Activated B cell treated with CpG ODN at 0.5 μM for 24 hours (primary cell): ENCODE results near the gene FLYWCH1. TPM values are rescaled to one million over a fixed set of nuclear protein-coding genes. Genes with fewer than 3 reads are reported as not detected.

Experiments
- ATAC-seq: fragments of 200-7000 bp; cut with Tn5 transposase; one replicate; pipeline ENCODE4 v1.10.0; 2021; ENCODE audit warnings: low read depth, mild to moderate bottlenecking, moderate library complexity
- CTCF ChIA-PET: fragments of 350-600 bp; sonication (Branson Sonifier 250); formaldehyde crosslinking; loops from one replicate; lab custom pipeline; 2021; ENCODE audit warnings: antibody characterized with exemption; lab: Charles Lee
- POLR2A ChIA-PET: fragments of 350-600 bp; sonication (Branson Sonifier 250); formaldehyde crosslinking; loops from one replicate; lab custom pipeline; 2021; ENCODE audit warnings: antibody characterized with exemption; lab: Charles Lee
- DNase-seq: peaks from one replicate; pipeline ENCODE4 v3.0.0; 2022
- H3K27ac Mint-ChIP-seq: one replicate; pipeline ENCODE4 v1.8.0; 2020; ENCODE audit warnings: mixed read lengths
- H3K27me3 Mint-ChIP-seq: one replicate; pipeline ENCODE4 v1.8.0; 2021; ENCODE audit warnings: mixed read lengths
- H3K36me3 Mint-ChIP-seq: one replicate; pipeline ENCODE4 v1.8.0; 2021; ENCODE audit warnings: low read depth, mixed read lengths
- H3K4me1 Mint-ChIP-seq: one replicate; pipeline ENCODE4 v1.8.0; 2021; ENCODE audit warnings: mixed read lengths
- H3K4me3 Mint-ChIP-seq: one replicate; pipeline ENCODE4 v1.8.0; 2020; ENCODE audit warnings: mild to moderate bottlenecking, mixed read lengths
- H3K9me3 Mint-ChIP-seq: one replicate; pipeline ENCODE4 v1.8.0; 2020; ENCODE audit warnings: mixed read lengths
- CTCF ChIP-seq: fragments of 200-600 bp; IDR thresholded peaks from one replicate; pipeline ENCODE4 v1.8.0; 2022; ENCODE audit warnings: antibody characterized with exemption, mild to moderate bottlenecking
- intact Hi-C: fragments of 100-400 bp; cut with micrococcal nuclease; formaldehyde crosslinking; loops from one replicate; pipeline ENCODE4 v1.15.1; 2024
- total RNA-seq: library from RNA; stranded (reverse); gene quantifications from 2 replicates; pipeline ENCODE4 v1.2.3, GENCODE V29; 2022

Gene FLYWCH1
- total RNA-seq, 1 donor from 2014 or later, result 59.9 TPM

DNA sequence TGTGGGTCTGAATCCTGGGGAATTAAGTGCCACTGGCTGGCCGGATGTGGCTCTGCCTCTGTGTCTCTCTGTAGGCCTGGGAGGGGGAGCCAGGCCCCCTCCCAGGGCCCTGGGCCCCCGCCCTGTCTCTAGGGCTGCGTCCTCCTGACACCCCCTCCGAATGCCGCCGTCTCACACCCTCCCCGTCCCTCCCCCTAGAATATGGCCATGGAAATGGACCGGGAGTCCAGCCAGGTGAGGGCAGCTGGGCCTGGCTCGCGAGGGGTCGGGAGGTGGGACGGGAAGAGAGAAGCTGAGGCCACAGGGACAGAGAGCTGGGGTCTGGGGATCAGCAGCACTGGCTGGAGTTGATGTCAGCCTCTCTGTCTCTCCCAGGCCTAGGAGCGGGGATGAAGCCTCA is 84.6 kb downstream of the FLYWCH1 start:
- Mint-ChIP-seq H3K27ac (no peak overlapping the region), H3K4me3 (no peak overlapping the region), H3K27me3 (peaks cover 6% of the 10 kb centered on the region), H3K36me3 (no peaks in the 10 kb centered on the region), H3K4me1 (no peaks in the 10 kb centered on the region), H3K9me3 (no peaks in the 10 kb centered on the region)
- ChIA-PET CTCF (no interaction called here), POLR2A (interaction anchor here (0.6 kb wide), 1 partner anchor 48 kb away, joined by 4 read pairs; no protein-coding TSS in a partner anchor)
- no peak for ATAC-seq
- DNase-seq, result no peak
- TF ChIP-seq CTCF, result no peak
- intact Hi-C loops, result no loop called here

DNA sequence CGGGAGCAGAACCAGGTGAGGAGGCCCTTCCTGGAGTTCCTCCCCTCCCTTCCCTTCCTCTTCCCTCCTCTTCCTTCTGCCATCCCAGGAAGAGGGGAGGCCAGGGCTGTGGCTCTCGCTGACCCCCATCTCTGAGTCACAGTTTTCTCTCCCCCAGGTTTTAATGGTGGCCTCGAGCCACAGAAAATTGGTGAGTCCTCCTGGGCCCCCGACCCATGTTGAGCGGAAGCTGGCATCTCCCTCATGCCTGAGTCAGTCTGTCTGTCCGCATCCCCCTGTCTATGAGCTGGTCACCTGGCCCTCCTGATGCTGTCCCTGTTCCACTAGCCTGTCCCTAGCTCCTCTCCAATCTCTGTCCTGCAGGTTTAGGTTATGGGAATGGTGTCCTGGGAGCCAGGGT is 88.2 kb downstream of the FLYWCH1 start:
- TF ChIP-seq CTCF, result no peak
- no peaks in the 10 kb centered on the region for H3K9me3 Mint-ChIP-seq
- ChIA-PET CTCF (interaction anchor here (1.8 kb wide), 1 partner anchor 130 kb away, joined by 5 read pairs; no protein-coding TSS in a partner anchor), POLR2A (no interaction called here)
- no peak overlapping the region for H3K27ac Mint-ChIP-seq
- ATAC-seq (no peak), DNase-seq (no peak)
- intact Hi-C loops, result no loop called here
- peaks cover 5% of the 10 kb centered on the region for H3K4me1 Mint-ChIP-seq
- no peak overlapping the region for H3K4me3 Mint-ChIP-seq
- no peaks in the 10 kb centered on the region for H3K36me3 Mint-ChIP-seq
- H3K27me3 Mint-ChIP-seq, result peaks cover 8% of the 10 kb centered on the region

- intact Hi-C loops, result no loop called here
- ChIA-PET CTCF (interaction anchor here (1.8 kb wide), 1 partner anchor 129 kb away, joined by 5 read pairs; no protein-coding TSS in a partner anchor), POLR2A (no interaction called here)
- H3K27me3 Mint-ChIP-seq, result peaks cover 9% of the 10 kb centered on the region
- no peak for DNase-seq
- H3K4me1 Mint-ChIP-seq, result peaks cover 6% of the 10 kb centered on the region
- H3K36me3 Mint-ChIP-seq, result no peaks in the 10 kb centered on the region
- no peak for ATAC-seq
- no peaks in the 10 kb centered on the region for H3K9me3 Mint-ChIP-seq
- no peak for TF ChIP-seq CTCF
- H3K4me3 Mint-ChIP-seq, result no peak overlapping the region
- no peak overlapping the region for H3K27ac Mint-ChIP-seq
These were observed 88.8 kb downstream of the FLYWCH1 start for GRCh38 chr16:3000540-3000939.

Other genes with a start within 250 kb of the FLYWCH1 start
- gene KCTD5, start 229.4 kb upstream of the FLYWCH1 start, total RNA-seq, result 30.3 and 31.4 TPM in 2 replicates
- gene PRSS27, start 191.7 kb upstream of the FLYWCH1 start, total RNA-seq, result 1.5 and 1.8 TPM in 2 replicates
- 891 and 963 TPM in 2 replicates for gene SRRM2, start 159.3 kb upstream of the FLYWCH1 start, total RNA-seq
- gene ELOB, start 134.7 kb upstream of the FLYWCH1 start, total RNA-seq, result 172 and 190 TPM in 2 replicates
- not detected in 2 replicates for gene PRSS33, start 124.4 kb upstream of the FLYWCH1 start, total RNA-seq
- gene PRSS41, start 113.5 kb upstream of the FLYWCH1 start, total RNA-seq, result not detected in 2 replicates
- gene PRSS21, start 94.7 kb upstream of the FLYWCH1 start, total RNA-seq, result 2.4 and 3.2 TPM in 2 replicates
- 0.33 TPM in 1 of 2 replicates, not detected in the other for gene ZG16B, start 81.6 kb upstream of the FLYWCH1 start, total RNA-seq
- gene PRSS22, start 53.8 kb upstream of the FLYWCH1 start, total RNA-seq, result not detected in 2 replicates
- 19.4 and 20.3 TPM in 2 replicates for gene FLYWCH2, start 28.7 kb upstream of the FLYWCH1 start, total RNA-seq
- 1.3 and 1.7 TPM in 2 replicates for gene KREMEN2, start 52.3 kb downstream of the FLYWCH1 start, total RNA-seq
- gene PAQR4, start 57.4 kb downstream of the FLYWCH1 start, total RNA-seq, result 2.4 and 2.7 TPM in 2 replicates
- gene PKMYT1, start 68.5 kb downstream of the FLYWCH1 start, total RNA-seq, result 3.8 and 4.3 TPM in 2 replicates
- not detected in 2 replicates for gene CLDN9, start 101.0 kb downstream of the FLYWCH1 start, total RNA-seq
- gene CLDN6, start 106.3 kb downstream of the FLYWCH1 start, total RNA-seq, result not detected in 2 replicates
- gene TNFRSF12A, start 108.4 kb downstream of the FLYWCH1 start, total RNA-seq, result 0.47 and 1.0 TPM in 2 replicates
- gene HCFC1R1, start 112.0 kb downstream of the FLYWCH1 start, total RNA-seq, result 17.7 and 20.4 TPM in 2 replicates
- 45.8 and 47.1 TPM in 2 replicates for gene THOC6, start 112.1 kb downstream of the FLYWCH1 start, total RNA-seq
- gene BICDL2, start 125.0 kb downstream of the FLYWCH1 start, total RNA-seq, result not detected in 2 replicates
- gene MMP25, start 134.6 kb downstream of the FLYWCH1 start, total RNA-seq, result 0.13 and 0.34 TPM in 2 replicates
- gene IL32, start 153.7 kb downstream of the FLYWCH1 start, total RNA-seq, result 3.0 and 3.4 TPM in 2 replicates
- gene ZSCAN10, start 187.4 kb downstream of the FLYWCH1 start, total RNA-seq, result not detected in 2 replicates
- gene ZNF205, start 200.7 kb downstream of the FLYWCH1 start, total RNA-seq, result not detected in 2 replicates
- gene ZNF213, start 223.1 kb downstream of the FLYWCH1 start, total RNA-seq, result 5.6 and 5.7 TPM in 2 replicates